Measurements from ENCODE around the gene ACD. TPM values are rescaled to one million over a fixed set of nuclear protein-coding genes. Genes with fewer than 3 reads are reported as not detected.

Gene ACD
- total RNA-seq, 1 experiment from 2014 or later, result 27.1 TPM

GRCh38 chr16:67608364-67608763 is 51.7 kb downstream of the ACD start:
- in situ Hi-C loops (cut with HindIII; ENCODE audit: low sequenced_read_pairs), result no loop called here
- no peak for DNase-seq (ENCODE audit: low spot score)

Other genes with a start within 250 kb of the ACD start
- gene ZDHHC1, start 243.8 kb downstream of the ACD start, total RNA-seq (2014; rRNA removed; shearing (Covaris generic)), result 5.8 and 7.0 TPM in 2 replicates
- gene HSD11B2, start 229.1 kb downstream of the ACD start, total RNA-seq (2014; rRNA removed; shearing (Covaris generic)), result not detected in 2 replicates
- gene ATP6V0D1, start 179.1 kb downstream of the ACD start, total RNA-seq (2014; rRNA removed; shearing (Covaris generic)), result 91.8 and 119 TPM in 2 replicates
- gene AGRP, start 176.7 kb downstream of the ACD start, total RNA-seq (2014; rRNA removed; shearing (Covaris generic)), result not detected in 2 replicates
- 4.1 and 11.5 TPM in 2 replicates for gene RIPOR1, start 131.4 kb downstream of the ACD start, total RNA-seq (2014; rRNA removed; shearing (Covaris generic))
- gene CTCF, start 97.7 kb downstream of the ACD start, total RNA-seq (2014; rRNA removed; shearing (Covaris generic)), result 32.4 and 37.3 TPM in 2 replicates
- 4.1 and 10.7 TPM in 2 replicates for gene CARMIL2, start 15.1 kb downstream of the ACD start, total RNA-seq (2014; rRNA removed; shearing (Covaris generic))
- 6.6 and 13.5 TPM in 2 replicates for gene PARD6A, start 700 bp upstream of the ACD start, total RNA-seq (2014; rRNA removed; shearing (Covaris generic))
- gene ENKD1, start 6.5 kb upstream of the ACD start, total RNA-seq (2014; rRNA removed; shearing (Covaris generic)), result 2.1 and 5.6 TPM in 2 replicates
- gene C16orf86, start 6.6 kb upstream of the ACD start, total RNA-seq (2014; rRNA removed; shearing (Covaris generic)), result not detected in 2 replicates
- gene GFOD2, start 59.1 kb upstream of the ACD start, total RNA-seq (2014; rRNA removed; shearing (Covaris generic)), result 26.2 TPM in 2 replicates
- 3.0 and 5.9 TPM in 2 replicates for gene RANBP10, start 146.3 kb upstream of the ACD start, total RNA-seq (2014; rRNA removed; shearing (Covaris generic))
- 0.49 and 0.95 TPM in 2 replicates for gene TSNAXIP1, start 146.6 kb upstream of the ACD start, total RNA-seq (2014; rRNA removed; shearing (Covaris generic))
- 38.6 and 50.8 TPM in 2 replicates for gene THAP11, start 182.1 kb upstream of the ACD start, total RNA-seq (2014; rRNA removed; shearing (Covaris generic))
- gene NUTF2, start 186.7 kb upstream of the ACD start, total RNA-seq (2014; rRNA removed; shearing (Covaris generic)), result 419 and 444 TPM in 2 replicates
- gene CENPT, start 187.4 kb upstream of the ACD start, total RNA-seq (2014; rRNA removed; shearing (Covaris generic)), result 27.6 and 41.8 TPM in 2 replicates
- 40.0 and 80.9 TPM in 2 replicates for gene EDC4, start 212.8 kb upstream of the ACD start, total RNA-seq (2014; rRNA removed; shearing (Covaris generic))
- gene NRN1L, start 224.6 kb upstream of the ACD start, total RNA-seq (2014; rRNA removed; shearing (Covaris generic)), result not detected in 2 replicates
- gene PSKH1, start 233.0 kb upstream of the ACD start, total RNA-seq (2014; rRNA removed; shearing (Covaris generic)), result 34.4 and 40.8 TPM in 2 replicates